SHP77 treated with DMSO at 0.1 percent for 48 hours (cell line): Measurements from ENCODE around the gene CSF3R.
A peak's percentile ranks its signal among the peaks of the same experiment; 100 is the strongest.

Source experiments
- DNase-seq: peaks from one replicate; lab custom pipeline; 2025; lab: John Stamatoyannopoulos, UW

CSF3R gene

GRCh38 chr1:36482724-36483388 lies at the start of gene CSF3R:
TSS of gene CSF3R (minus strand) at chr1:36482913. CDS start at chr1:36479496, 3,417 bp downstream.
- no peak for DNase-seq

- DNase-seq: no peak
Observed at GRCh38 chr1:36531833-36532232, 49.1 kb upstream of the CSF3R start.

- DNase-seq: no peak
Observed at GRCh38 chr1:36530791-36531190, 48.1 kb upstream of the CSF3R start.

- no peak for DNase-seq
Observed at GRCh38 chr1:36530261-36530660, 47.5 kb upstream of the CSF3R start.

- DNase-seq: no peak
Observed at GRCh38 chr1:36529769-36530260, 47.1 kb upstream of the CSF3R start.

- DNase-seq: no peak
Observed at GRCh38 chr1:36528361-36529349, 45.9 kb upstream of the CSF3R start.

- no peak for DNase-seq
Observed at GRCh38 chr1:36525166-36525565, 42.5 kb upstream of the CSF3R start.

GRCh38 chr1:36524359-36525062 lies 41.8 kb upstream of the CSF3R start:
- DNase-seq: no peak

- no peak for DNase-seq
Observed at GRCh38 chr1:36523850-36524249, 41.1 kb upstream of the CSF3R start.

GRCh38 chr1:36523230-36523495 lies 40.5 kb upstream of the CSF3R start:
- DNase-seq: no peak

GRCh38 chr1:36522461-36523229 lies 39.9 kb upstream of the CSF3R start:
- DNase-seq: no peak

- no peak for DNase-seq
Observed at GRCh38 chr1:36522021-36522420, 39.3 kb upstream of the CSF3R start.

GRCh38 chr1:36520771-36521420 lies 38.2 kb upstream of the CSF3R start:
- no peak for DNase-seq

- DNase-seq: no peak
Observed at GRCh38 chr1:36520056-36520455, 37.3 kb upstream of the CSF3R start.

- DNase-seq: no peak
Observed at GRCh38 chr1:36517011-36517771, 34.5 kb upstream of the CSF3R start.

- DNase-seq: peak; percentile 45
Observed at GRCh38 chr1:36516372-36517010, 33.8 kb upstream of the CSF3R start.

GRCh38 chr1:36515315-36516138 lies 32.8 kb upstream of the CSF3R start:
- no peak for DNase-seq

GRCh38 chr1:36514501-36514900 lies 31.8 kb upstream of the CSF3R start:
- DNase-seq: no peak
